GM19099 (cell line): ENCODE results near the gene POLR2J2.
"Not testable (repeated sequence)": the region's sequence is repeated elsewhere in the genome, so short reads cannot be mapped to it uniquely, and the experiment has no call there.

Source experiments
- POLR2A ChIP-seq: IDR thresholded peaks from 3 replicates; pipeline ENCODE4 v1.6.1; 2011; ENCODE audit warnings: low read depth; ENCODE audit not compliant: insufficient read length; ENCODE audit errors: extremely low read depth

Gene POLR2J2

GRCh38 chr7:102671166-102671955 lies at the start of gene POLR2J2:
Gene POLR2J2 (minus strand): TSS chr7:102671663. CDS start chr7:102671601, 62 bp downstream.
- peak; percentile 65 for TF ChIP-seq POLR2A

- TF ChIP-seq POLR2A, result peak; percentile 44
These were observed 41.7 kb upstream of the POLR2J2 start for GRCh38 chr7:102713011-102713690.

- not testable (repeated sequence) for TF ChIP-seq POLR2A
These were observed 21.5 kb downstream of the POLR2J2 start, which contains the start of gene SPDYE2B for GRCh38 chr7:102649924-102650323. Gene SPDYE2B (plus strand): TSS chr7:102650319. CDS start chr7:102652349, 2,030 bp downstream.

DNA sequence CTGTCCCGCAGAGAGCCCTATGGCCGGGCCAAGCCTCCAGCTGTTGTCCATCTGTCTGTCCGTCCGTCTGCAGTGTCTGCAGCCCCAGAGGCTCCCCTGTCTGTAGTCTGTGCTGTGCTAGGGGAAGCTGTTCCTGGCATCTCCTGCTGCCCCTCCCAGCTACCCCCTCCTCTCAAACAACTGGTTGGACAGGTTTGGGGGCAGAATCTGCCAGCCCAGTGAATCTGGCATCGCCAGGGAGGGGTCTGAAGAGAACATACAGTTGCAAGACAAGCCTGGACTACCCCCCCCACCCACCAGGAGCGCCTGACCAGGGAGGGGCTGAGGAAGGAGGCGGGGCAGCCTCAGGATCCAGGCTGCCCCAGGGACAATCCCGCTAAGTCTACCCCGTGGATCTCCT lies 28.8 kb downstream of the POLR2J2 start, which contains the start of gene UPK3BL1:
Gene UPK3BL1, minus strand, starts transcription at position 101 of the 400 bp plus-strand sequence. Its CDS starts 50 bp downstream, at position 51.
- not testable (repeated sequence) for TF ChIP-seq POLR2A

- TF ChIP-seq POLR2A, result not testable (repeated sequence)
These were observed 54.8 kb downstream of the POLR2J2 start, which contains the start of gene RASA4 for GRCh38 chr7:102616507-102617125. Gene RASA4 (minus strand): TSS chr7:102616756. CDS start chr7:102616689, 67 bp downstream.
